ENCODE measurements around the gene CARHSP1.

CARHSP1 gene

GRCh38 chr16:8850279-8850885 is 18.4 kb downstream of the CARHSP1 start:
- TF ChIP-seq ZNF23 (tag by site-specific recombination; IDR thresholded peaks at IDR 0.05; ENCODE audit: borderline replicate concordance) (no peak), ZNF600 (tag by site-specific recombination; IDR thresholded peaks at IDR 0.05) (peak; percentile 85)
- H3K36me3 ChIP-seq (ENCODE audit: control insufficient read depth in 2 of 2, insufficient read depth in 1 of 2, low read length in 2 of 2): peaks cover 6 to 77% of the 10 kb centered on the region in 2 experiments; a peak in 2 of 3 replicates
- ChIA-PET CTCF (interaction anchor here (0.7 kb wide), 1 partner anchor 86 kb away, joined by 3 read pairs; no protein-coding TSS in a partner anchor), POLR2A (no interaction called here)
- H3K9me3 ChIP-seq (ENCODE audit: control insufficient read depth, insufficient read depth, low read depth, low read length): no peaks in the 10 kb centered on the region
- H3K27ac ChIP-seq (ENCODE audit: extremely low read depth, low read depth, low read length): no peak overlapping the region
- no peaks in the 10 kb centered on the region for H3K4me1 ChIP-seq (ENCODE audit: control insufficient read depth, insufficient read depth, low read length)
- H3K4me3 ChIP-seq (ENCODE audit: low read depth, low read length): no peak overlapping the region

- TF ChIP-seq ZBTB6 (tag by site-specific recombination; IDR thresholded peaks at IDR 0.05) (no peak), ZNF341 (tag by site-specific recombination; IDR thresholded peaks at IDR 0.05; ENCODE audit: low read depth) (peak; percentile 96), ZNF580 (tag by site-specific recombination; IDR thresholded peaks at IDR 0.05) (no peak), FEZF1 (tag by site-specific recombination; IDR thresholded peaks at IDR 0.05) (no peak)
- no peak overlapping the region for H3K27ac ChIP-seq (ENCODE audit: extremely low read depth, low read depth, low read length)
- CTCF ChIA-PET: interaction anchor here (0.6 kb wide), 1 partner anchor 346 kb away, joined by 3 read pairs; no protein-coding TSS in a partner anchor
- peaks cover 6 to 69% of the 10 kb centered on the region in 2 experiments; a peak in 2 of 3 replicates for H3K36me3 ChIP-seq (ENCODE audit: control insufficient read depth in 2 of 2, insufficient read depth in 1 of 2, low read length in 2 of 2)
- no peak overlapping the region for H3K4me3 ChIP-seq (ENCODE audit: low read depth, low read length)
- POLR2A ChIA-PET: no interaction called here
- no peaks in the 10 kb centered on the region for H3K9me3 ChIP-seq (ENCODE audit: control insufficient read depth, insufficient read depth, low read depth, low read length)
- no peaks in the 10 kb centered on the region for H3K4me1 ChIP-seq (ENCODE audit: control insufficient read depth, insufficient read depth, low read length)
Measured at GRCh38 chr16:8849411-8850011, 19.3 kb downstream of the CARHSP1 start.

GRCh38 chr16:8848939-8849391 is 19.8 kb downstream of the CARHSP1 start:
- CTCF ChIA-PET: interaction anchor here (0.6 kb wide), 1 partner anchor 346 kb away, joined by 3 read pairs; no protein-coding TSS in a partner anchor
- Histone ChIP-seq H3K4me1 (ENCODE audit: control insufficient read depth, insufficient read depth, low read length) (no peaks in the 10 kb centered on the region), H3K27ac (ENCODE audit: extremely low read depth, low read depth, low read length) (no peak overlapping the region), H3K4me3 (ENCODE audit: low read depth, low read length) (no peak overlapping the region), H3K9me3 (ENCODE audit: control insufficient read depth, insufficient read depth, low read depth, low read length) (no peaks in the 10 kb centered on the region), H3K36me3 (ENCODE audit: control insufficient read depth in 2 of 2, insufficient read depth in 1 of 2, low read length in 2 of 2) (peaks cover 6 to 64% of the 10 kb centered on the region in 2 experiments; a peak in 2 of 3 replicates)
- TF ChIP-seq ZNF132 (tag by site-specific recombination; IDR thresholded peaks at IDR 0.05; ENCODE audit: borderline replicate concordance) (no peak), ZNF580 (tag by site-specific recombination; IDR thresholded peaks at IDR 0.05) (no peak), ZNF830 (tag by site-specific recombination; IDR thresholded peaks at IDR 0.05; ENCODE audit: low read depth) (no peak), ZNF292 (tag by site-specific recombination; IDR thresholded peaks at IDR 0.05; ENCODE audit: borderline replicate concordance, low read depth) (no peak), ZNF654 (tag by site-specific recombination; IDR thresholded peaks at IDR 0.05; ENCODE audit: low read depth) (no peak)
- POLR2A ChIA-PET: interaction anchor here (1.0 kb wide), 1 partner anchor 20 kb away, joined by 3 read pairs; the partner anchor contains the start of gene CARHSP1

GRCh38 chr16:8848231-8848938 is 20.4 kb downstream of the CARHSP1 start:
- ChIA-PET CTCF (interaction anchor here (0.6 kb wide), 1 partner anchor 347 kb away, joined by 3 read pairs; no protein-coding TSS in a partner anchor), POLR2A (interaction anchor here (1.0 kb wide), 1 partner anchor 21 kb away, joined by 3 read pairs; the partner anchor contains the start of gene CARHSP1)
- H3K27ac ChIP-seq (ENCODE audit: extremely low read depth, low read depth, low read length): no peak overlapping the region
- no peak overlapping the region for H3K4me3 ChIP-seq (ENCODE audit: low read depth, low read length)
- TF ChIP-seq ZNF48 (tag by site-specific recombination; IDR thresholded peaks at IDR 0.05) (no peak), BCL6B (tag by site-specific recombination; IDR thresholded peaks at IDR 0.05) (no peak), ZNF664 (tag by site-specific recombination; IDR thresholded peaks at IDR 0.05) (no peak), GLI2 (tag by site-specific recombination; IDR thresholded peaks at IDR 0.05; ENCODE audit: borderline replicate concordance, low read depth) (no peak), ZSCAN23 (tag by site-specific recombination; IDR thresholded peaks at IDR 0.05) (no peak), ZNF423 (tag by site-specific recombination; IDR thresholded peaks at IDR 0.05) (no peak), ZNF747 (tag by site-specific recombination; IDR thresholded peaks at IDR 0.05) (no peak), PBX3 (CRISPR knock-in tag; IDR thresholded peaks at IDR 0.05) (no peak), IKZF3 (tag by site-specific recombination; IDR thresholded peaks at IDR 0.05) (no peak), ZNF777 (tag by site-specific recombination; IDR thresholded peaks at IDR 0.05; ENCODE audit: borderline replicate concordance) (no peak), SCRT1 (tag by site-specific recombination; IDR thresholded peaks at IDR 0.05; ENCODE audit: borderline replicate concordance) (no peak)
- H3K4me1 ChIP-seq (ENCODE audit: control insufficient read depth, insufficient read depth, low read length): no peaks in the 10 kb centered on the region
- H3K9me3 ChIP-seq (ENCODE audit: control insufficient read depth, insufficient read depth, low read depth, low read length): no peaks in the 10 kb centered on the region
- peaks cover 6 to 59% of the 10 kb centered on the region in 2 experiments; a peak in 2 of 3 replicates for H3K36me3 ChIP-seq (ENCODE audit: control insufficient read depth in 2 of 2, insufficient read depth in 1 of 2, low read length in 2 of 2)
